GM18909 (cell line): ENCODE measurements around the gene MYL4.
"Not testable (repeated sequence)": the region's sequence is repeated elsewhere in the genome, so short reads cannot be mapped to it uniquely, and the experiment has no call there.

ENCODE experiments used
- ATAC-seq: cut with Tn5 transposase; IDR thresholded peaks from one replicate; pipeline ENCODE4 v1.9.1; 2021; ENCODE audit warnings: mild to moderate bottlenecking; ENCODE audit not compliant: unreplicated experiment, poor library complexity

MYL4 gene

DNA sequence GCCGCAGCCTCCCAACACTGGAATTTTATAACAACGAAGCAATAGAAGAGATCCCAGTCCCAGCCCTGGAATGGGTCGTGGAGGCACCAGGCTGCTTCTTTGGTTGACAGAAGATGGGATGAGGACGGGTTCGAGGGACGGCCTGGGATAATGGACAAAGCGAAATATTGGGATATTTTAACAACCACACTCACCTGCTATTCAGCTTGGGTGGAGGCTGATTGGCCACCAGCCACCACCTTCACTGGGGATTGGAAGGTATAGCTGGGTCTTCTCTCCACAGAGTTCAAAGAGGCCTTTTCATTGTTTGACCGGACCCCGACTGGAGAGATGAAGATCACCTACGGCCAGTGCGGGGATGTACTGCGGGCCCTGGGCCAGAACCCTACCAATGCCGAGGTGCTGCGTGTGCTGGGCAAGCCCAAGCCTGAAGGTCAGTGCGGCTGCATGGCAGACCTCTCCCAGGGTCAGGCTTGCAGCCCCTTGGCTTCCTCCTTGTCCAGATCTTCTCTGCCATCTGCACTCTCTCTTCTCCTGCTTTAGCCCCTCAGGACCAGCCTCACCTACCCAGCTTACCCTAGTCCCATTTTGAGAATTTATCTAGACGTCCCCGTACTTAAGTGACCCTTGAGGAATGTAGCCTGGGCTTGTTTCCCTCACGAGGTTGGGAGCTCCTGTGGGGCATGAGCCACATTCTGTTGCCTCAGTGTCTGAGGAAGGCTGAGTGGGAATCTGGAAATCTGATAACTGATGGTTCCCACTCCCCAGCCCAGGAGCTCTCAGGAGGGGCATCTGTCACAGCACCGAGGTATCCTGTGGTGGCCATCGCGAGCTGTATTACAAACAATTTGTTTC, 10.7 kb downstream of the MYL4 start:
- ATAC-seq = no peak

DNA sequence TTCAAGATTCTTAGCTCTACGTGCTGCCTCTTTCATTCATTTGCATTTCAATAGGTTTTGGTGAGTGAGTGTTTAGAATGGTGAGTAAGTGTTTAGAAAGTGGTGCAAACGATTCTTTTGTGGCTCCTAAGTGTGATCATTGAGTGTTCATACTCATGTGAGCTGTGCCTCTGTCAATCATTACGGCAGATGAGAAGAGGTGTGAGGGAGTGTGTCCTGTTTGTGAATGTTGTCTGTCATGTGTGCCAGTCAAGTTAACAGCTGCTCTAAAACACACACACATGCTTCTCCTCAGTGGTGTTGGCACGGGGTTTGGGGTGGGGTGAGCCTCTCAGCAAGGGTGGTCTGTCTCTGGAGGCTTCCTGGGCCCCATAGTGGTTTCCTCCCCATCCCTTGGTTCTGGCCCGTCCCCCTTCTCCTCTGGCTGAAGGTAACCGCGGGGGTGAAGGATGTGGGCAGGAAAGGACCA, 11.4 kb downstream of the MYL4 start:
- ATAC-seq = no peak

DNA sequence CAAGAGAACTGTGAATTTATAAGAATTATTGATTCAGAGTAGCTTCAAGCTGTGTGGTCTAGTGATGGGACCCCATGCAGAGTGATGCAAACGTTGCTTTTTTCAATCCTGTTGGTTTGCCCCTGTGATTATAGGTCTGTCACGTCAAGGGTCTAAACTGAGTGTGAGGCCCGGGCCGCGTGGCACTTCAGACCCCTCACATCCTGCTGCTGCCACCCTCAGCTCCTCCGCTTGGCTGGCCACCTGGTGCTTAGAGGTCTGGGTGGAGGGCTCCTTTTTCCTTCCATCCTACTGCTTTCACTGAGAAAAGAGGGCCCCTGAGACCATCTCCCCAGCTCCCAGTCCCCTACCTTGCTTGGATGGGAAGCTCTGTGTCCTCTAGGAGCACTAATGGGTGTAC, 12.0 kb downstream of the MYL4 start:
- no peak for ATAC-seq

DNA sequence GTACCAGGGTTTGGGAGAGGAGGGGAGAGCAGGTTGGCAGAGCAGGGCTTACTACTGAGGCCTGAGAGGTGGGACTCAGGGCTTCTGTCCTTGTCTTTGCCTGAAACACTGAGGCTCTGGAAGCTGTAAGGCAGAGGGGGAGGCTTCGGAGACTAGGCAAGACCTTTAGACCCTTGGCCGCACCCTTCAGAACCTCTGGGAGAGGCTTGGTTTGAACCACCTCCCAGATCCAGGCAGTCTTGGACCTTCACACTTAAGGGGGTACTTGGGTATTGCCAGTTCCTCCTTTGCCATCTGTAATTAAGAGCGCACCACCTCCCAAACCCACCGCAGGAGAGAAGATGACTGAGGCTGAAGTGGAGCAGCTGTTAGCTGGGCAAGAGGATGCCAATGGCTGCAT, 12.9 kb downstream of the MYL4 start:
- no peak for ATAC-seq

DNA sequence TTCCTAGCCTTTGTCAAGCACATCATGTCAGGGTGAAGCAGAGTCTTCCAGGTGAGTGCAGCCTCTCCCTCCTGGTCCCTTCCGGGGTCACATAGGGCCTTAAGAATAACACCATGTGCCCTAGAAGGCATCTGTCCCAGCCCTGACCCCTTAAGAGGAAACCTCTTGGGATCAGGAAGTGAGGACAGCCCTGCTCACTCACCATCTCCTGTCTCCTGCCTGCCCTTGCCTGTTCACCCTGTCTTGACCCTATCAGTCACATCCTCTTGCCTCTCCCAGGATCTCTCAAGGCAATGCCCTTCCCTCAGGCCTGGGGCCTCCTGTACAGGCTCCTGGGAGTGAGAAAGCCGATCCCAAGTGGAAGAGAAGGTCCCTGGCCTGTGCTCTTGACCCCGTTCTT, 13.9 kb downstream of the MYL4 start:
- ATAC-seq = no peak

DNA sequence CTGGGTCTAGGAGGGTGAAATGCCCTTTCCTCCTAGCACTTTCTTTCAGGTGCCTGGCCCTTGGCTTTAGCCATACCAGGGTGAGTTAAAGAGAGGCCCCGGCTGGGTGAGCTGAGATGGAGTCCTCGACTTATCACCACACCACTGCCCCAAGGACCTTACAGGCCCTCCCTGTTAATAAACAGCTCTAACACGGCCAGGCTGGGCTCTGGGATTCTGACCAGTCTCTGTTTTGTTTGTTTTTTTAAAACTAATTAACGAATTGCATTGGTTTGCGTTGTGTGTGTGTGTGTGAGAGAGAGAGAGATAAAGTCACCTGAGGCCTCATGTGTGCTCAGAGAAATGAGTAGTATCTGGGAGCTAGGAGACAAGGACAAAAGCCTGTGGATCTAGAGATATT, 14.3 kb downstream of the MYL4 start:
- ATAC-seq = no peak

DNA sequence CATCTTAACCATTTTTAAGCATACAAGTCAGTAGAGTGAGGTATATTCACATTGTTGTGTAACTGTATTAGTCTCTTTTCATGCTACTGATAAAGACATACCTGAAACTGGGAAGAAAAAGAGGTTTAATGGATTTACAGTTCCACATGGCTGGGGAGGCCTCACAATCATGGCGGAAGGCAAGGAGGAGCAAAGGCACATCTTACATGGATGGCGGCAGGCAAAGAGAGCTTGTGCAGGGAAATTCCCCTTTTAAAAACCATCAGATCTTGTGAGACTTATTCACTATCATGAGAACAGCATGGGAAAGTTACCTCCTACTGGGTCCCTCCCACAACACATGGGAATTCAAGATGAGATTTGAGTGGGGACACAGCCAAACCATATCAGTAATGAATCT, 14.9 kb downstream of the MYL4 start:
- ATAC-seq = not testable (repeated sequence)

DNA sequence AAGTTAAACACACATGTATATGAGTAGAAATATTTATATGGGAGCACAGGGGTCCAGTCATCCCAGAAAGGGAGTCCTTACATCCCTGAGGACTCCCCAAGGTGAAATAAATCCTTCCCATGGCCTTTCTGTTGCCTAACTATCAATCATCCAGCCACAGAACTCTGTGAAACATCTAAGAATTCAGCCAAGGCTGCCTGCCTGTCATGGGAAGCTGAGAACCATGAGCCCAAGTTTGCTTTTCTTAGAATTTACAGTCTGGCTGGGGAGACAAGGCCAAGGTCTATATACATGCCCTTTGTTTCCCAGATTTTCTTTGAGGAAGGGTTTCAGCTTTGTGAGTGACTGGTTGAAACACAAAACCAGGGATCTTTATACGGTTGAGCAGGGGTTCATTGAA, 15.8 kb downstream of the MYL4 start:
- no peak for ATAC-seq

DNA sequence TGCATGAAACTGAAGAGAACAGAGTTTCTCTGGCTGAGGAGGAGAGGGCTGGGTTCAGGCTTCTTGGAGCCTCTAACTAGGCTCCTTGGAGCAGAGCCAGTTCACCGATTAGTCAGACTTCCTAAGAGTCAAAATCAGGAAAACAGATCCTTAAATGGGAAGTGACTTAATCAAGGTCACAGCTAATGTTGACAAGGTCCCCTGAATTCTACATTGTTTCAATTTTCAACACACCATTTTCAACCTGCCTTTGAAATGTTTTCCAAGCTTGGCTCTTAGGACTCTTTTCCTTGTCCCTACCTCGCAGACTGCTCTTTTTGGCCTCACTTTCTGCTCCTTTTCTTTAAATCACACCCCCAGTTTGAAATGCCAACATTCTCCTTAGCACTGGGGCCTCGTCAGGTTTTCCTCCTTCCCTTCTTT, 16.3 kb downstream of the MYL4 start:
- ATAC-seq = no peak

DNA sequence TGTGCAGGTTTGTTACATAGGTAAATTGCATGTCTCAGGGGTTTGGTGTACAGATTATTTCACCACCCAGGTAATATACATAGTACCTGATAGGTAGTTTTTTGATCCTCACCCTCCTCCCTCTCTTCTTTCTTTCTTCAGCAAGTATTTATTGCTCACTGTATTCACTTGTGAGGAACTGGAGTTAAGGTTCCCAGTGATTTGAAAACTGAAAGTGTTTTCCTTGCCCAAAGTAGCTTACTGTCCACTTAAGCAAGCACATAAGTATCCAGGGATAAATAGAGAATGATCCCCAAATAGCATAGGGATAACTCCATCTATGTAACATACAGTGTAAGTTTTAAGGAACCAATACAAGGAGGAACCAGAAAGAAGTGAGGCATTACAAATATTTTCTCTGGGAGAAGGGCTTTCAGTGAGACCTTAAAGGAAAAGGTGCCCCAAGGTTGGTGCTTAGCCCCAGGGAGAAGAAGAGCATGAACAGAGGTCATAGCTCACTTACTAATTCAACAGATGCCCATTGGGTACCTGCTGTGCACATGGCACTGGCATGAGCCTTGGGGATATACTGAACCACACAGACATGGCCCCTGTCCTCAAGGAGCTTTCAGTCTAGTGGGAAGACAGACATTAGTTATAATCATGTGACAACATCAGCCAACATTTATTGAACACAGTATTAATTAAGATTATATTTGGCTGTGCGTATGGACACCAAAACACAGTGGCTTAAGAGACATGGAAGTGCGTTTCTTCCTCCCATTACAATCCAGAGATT, 17.0 kb downstream of the MYL4 start:
- no peak for ATAC-seq

DNA sequence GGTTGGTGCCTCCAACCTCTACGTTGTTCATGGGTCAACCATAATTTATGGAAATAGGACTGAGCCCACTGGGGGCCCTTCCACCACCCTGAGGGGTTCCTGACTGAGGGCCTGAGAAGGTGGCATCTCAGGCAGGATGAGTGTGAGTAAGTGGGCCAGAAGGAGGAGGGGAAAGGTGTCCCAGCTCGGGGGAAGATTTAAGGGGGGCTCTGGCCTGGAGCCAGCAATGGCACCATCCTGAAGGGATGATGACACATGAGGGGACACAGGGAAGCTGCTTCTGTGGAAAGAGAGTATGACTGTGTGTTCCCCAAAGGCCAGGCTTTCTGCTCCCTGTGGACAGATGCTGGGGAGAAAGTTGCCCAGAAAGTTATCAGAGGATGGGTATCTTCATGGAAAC, 18.7 kb downstream of the MYL4 start:
- ATAC-seq = no peak

DNA sequence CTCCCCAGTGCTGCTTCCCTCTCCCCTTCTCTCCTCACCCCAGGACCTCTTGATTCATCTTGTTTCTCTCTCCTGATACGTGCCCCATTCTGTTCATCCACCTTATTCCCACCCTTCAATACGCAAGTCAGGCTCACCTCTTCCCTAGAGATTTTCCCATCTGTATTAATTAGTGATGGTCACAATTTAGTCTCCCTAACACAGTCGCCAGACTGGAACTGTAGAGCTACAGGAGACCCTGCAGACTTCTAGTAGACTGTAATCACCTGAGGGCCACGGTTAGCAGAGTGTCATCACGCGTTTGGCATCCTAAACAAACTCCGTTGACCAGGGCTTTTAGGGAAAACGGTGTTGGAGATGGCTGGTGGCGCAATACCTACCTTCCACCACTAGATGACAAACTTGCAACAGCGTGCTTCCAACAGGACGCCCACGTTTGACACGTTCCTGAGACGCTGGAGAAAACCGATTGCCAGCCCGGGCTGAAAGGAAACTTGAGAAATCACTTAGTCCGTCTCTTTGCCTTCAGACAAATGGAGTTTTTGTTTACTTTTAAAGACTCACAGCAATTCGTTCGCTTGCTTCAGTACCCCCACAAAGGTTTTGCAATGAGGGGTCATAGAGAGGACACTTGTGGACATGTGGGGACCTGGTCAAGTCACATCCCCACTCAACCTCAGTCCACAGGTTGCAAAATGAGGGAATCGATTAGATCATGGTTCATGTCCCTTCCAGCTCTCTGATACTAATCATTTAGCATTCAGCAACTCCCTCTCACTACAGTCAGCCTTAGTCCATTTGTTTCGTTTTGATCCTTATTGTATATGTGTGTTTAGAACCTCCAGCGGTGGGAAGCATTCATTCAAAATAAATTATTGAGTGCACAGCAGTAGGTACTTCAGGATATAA, 20.6 kb downstream of the MYL4 start:
- ATAC-seq = no peak

DNA sequence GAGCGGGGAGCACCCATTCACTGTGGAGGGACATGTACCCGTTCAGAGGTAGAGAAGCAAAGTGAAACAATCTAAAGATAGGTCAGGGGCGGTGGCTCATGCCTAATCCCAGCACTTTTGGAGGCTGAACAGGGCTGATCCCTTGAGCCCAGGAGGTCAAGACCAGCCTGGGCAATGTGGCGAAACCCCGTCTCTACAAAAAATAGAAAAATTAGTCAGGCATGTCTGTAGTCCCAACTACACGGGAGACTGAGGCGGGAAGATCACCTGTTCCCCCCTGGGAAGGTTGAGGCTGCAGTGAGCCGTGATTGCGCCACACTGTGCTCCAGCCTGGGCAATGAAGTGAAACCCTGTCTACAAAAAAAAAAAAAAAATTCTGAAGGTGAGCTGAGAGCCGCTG, 21.7 kb downstream of the MYL4 start:
- no peak for ATAC-seq

DNA sequence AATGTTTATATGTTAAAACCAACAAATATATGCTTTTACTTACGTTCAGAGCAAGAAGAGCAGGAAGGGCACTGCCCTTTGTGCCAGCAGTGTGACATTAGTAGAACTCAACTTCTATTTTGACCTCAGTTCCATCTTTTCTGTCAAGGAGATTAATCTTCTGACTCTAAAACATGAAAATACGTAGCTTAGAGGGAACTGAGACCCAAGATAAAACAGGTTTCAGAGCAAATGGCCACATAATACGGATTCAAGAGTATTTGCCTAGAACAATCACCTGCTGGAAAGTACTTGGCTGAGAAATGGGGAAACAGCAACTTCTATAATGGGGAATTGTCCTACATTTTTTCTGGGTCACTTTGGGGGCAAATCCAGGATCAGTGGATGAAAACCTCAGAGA, 22.2 kb downstream of the MYL4 start:
- no peak for ATAC-seq

DNA sequence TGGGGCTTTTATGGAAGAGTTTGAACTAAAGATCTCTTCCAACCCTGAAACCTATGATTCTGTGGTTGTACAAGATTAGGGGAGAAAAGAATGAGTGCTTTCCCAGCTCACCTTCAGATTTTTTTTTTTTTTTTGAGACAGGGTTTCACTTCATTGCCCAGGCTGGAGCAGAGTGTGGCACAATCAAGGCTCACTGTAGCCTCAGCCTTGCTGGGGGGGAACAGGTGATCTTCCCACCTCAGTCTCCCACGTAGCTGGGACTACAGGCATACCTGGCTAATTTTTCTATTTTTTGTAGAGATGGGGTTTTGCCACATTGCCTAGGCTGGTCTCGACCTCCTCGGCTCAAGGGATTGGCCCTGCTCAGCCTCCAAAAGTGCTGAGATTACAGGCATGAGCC, 22.7 kb downstream of the MYL4 start:
- no peak for ATAC-seq

DNA sequence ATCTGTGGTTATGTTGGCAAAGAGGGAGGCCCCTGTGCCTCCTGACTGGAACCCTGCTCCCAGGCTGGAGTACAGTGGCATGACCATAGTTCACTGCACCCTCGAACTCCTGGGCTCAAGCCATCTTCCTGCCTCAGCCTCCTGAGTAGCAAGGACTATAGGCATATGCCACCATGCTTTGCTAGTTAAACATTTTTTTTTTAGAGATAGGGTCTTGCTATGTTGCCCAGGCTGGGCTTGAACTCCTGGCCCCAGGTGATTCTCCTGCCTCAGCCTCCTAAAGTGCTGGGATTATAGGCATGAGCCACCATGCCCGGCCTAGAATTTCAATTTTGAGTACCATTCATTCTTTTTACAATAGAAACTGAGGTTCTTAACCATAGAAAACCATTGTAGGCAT, 23.3 kb downstream of the MYL4 start:
- ATAC-seq = no peak

DNA sequence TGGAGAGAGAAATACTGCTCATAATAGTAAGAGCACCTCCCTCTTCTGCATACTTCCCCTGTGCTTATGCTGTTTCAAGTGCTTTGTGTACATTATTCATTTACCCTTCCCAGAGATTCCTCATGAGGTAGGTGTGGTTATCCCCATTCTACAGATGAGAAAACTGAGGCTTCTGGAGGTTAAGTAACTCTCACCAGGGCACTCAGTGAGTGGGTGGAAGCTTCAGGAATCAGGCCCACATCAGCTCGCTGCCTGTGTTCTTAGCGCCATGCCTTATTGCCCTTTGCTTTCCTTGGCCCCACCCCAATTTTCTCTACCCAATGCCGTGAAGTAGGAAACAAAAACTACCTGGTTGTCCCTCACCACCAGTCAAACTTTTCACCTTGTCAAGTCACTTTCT, 26.4 kb downstream of the MYL4 start:
- no peak for ATAC-seq

DNA sequence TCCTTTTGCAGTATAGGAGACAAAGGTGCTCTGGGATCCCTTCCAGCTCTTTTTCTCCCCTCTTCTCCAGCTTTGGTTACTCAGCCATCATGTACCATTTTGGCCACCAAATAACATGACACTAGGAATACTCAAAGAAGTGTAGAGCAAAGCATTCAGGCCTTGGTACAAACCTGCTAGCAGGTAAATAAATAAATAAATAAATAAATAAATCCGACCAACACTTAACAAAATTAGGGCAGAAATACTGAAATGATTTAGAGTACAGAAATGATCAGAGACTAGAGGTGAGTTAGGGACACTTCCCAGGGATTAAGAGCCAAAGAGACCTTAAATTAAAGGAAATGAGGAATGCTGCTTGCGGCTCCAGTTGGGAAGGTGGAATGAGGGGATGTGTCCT, 26.8 kb downstream of the MYL4 start:
- ATAC-seq = no peak

DNA sequence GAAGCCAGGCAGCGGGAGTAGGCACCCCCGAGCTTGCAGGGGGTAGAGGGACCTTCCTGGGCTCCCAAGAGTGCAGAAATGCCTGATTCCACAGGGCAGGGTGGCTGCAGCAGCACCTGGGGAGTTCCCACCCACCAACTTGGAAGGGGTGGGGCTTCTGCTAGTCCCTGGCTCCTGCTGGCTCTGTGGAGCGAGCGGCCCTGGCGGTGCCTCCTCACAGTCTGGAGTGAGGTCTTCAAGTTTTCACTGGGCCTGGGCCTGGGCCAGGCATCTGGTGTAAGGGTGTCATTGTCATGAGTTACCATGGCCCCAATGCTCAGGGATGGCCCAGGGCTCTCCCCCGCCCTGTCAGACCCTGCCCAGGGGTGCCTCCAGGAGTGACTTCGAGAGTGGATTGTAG, 28.7 kb downstream of the MYL4 start:
- no peak for ATAC-seq

DNA sequence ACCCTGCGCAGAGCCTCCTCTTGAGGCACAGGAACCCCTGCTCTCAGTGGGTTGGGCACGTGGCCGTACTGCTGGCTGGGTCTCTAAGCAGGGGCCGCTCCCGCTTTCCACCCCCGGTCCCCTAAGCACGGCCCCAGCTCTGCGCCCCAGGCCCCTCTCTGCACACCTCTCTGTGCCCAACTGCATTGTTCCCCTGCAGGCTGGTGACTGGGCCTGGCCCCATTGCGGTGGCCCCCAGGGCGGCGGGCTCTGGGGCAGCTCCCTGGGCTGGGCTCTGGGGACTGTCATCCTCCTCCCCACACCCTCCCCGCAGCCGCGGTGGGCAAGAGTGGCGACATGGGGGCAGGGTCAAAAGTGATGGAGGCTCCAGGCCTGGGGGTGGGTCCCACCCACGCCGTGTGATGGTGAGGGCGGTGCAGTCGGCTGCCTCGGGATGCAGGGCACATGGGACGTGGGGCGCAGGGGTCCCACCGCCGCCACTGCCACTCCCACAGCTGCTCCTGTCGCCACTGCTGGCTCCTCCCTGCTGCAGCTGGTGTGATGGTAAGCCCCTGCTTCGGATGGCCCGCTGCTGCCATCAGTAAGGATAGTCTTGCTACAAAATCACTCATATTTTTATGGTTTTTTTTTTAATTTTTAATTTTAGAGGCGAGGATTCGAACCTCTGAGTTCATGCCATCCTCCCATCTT, 29.3 kb downstream of the MYL4 start:
- ATAC-seq = no peak
